ENCODE measurements around the gene DPM3.

The DPM3 gene

DNA sequence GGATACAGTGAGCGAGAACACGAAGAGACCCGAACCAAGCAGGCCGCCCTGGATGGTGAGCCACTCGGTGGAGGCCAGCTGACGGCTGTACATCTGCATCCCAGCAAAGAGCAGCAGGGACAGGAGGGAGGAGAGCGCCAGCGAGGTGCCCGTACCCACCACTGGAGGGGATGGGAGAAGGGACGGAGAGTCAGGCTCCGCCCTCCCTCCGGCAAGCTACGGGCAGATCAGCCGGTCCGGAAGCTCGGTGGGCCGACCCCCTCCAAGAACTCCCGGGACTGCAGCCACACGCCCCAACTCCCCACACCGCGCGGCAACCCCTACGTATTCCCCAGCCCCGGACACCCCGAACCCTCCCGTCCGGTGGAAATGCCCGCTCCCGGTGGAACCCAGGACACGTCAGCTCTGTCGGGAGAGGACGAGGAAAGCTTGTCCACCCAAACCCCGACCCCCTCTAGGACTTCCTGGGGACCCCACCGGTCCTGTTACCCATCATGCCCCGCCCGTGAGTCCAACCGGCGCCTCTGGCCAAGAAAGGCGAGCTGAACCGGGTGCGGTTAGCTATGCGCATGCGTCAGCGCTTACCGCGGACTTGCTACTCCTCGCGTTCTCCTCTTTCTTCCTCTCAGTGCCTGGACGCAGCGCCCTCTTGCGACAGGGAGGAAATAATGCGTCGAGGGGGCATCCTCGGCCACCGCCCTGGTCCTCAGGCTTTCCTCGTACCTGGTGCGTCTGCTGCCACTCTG is 32.6 kb upstream of the DPM3 start, which contains the start of gene KRTCAP2 (continued):
- TF ChIP-seq, protein P1, sequence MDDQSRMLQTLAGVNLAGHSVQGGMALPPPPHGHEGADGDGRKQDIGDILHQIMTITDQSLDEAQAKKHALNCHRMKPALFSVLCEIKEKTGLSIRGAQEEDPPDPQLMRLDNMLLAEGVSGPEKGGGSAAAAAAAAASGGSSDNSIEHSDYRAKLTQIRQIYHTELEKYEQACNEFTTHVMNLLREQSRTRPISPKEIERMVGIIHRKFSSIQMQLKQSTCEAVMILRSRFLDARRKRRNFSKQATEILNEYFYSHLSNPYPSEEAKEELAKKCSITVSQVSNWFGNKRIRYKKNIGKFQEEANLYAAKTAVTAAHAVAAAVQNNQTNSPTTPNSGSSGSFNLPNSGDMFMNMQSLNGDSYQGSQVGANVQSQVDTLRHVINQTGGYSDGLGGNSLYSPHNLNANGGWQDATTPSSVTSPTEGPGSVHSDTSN (CRISPR knock-in tag; IDR thresholded peaks at IDR 0.05) = no peak
- TF ChIP-seq IKZF3 (tag by site-specific recombination; IDR thresholded peaks at IDR 0.05) (no peak), ZNF37A (tag by site-specific recombination; IDR thresholded peaks at IDR 0.05) (no peak), GLIS1 (tag by site-specific recombination; IDR thresholded peaks at IDR 0.05) (peak; percentile 92), ZNF184 (tag by site-specific recombination; IDR thresholded peaks at IDR 0.05) (no peak), EGR2 (tag by site-specific recombination; IDR thresholded peaks at IDR 0.05; ENCODE audit: low read depth) (no peak), PRDM1 (tag by site-specific recombination; IDR thresholded peaks at IDR 0.05) (no peak), ZNF629 (tag by site-specific recombination; IDR thresholded peaks at IDR 0.05) (peak; percentile 63), ZNF146 (tag by site-specific recombination; IDR thresholded peaks at IDR 0.05) (no peak), KLF7 (tag by site-specific recombination; IDR thresholded peaks at IDR 0.05; ENCODE audit: borderline replicate concordance) (no peak; the same call in 1 of the 2 replicates), ZNF664 (tag by site-specific recombination; IDR thresholded peaks at IDR 0.05) (no peak), ZBTB17 (tag by site-specific recombination; IDR thresholded peaks at IDR 0.05) (peak; percentile 71), ZNF555 (tag by site-specific recombination; conservative IDR thresholded peaks at IDR 0.05) (no peak), ZNF121 (tag by site-specific recombination; IDR thresholded peaks at IDR 0.05) (no peak), GLI4 (tag by site-specific recombination; IDR thresholded peaks at IDR 0.05) (no peak), ZNF266 (tag by site-specific recombination; IDR thresholded peaks at IDR 0.05; ENCODE audit: low read depth) (no peak), ZNF473 (tag by site-specific recombination; IDR thresholded peaks at IDR 0.05) (no peak), OSR2 (tag by site-specific recombination; IDR thresholded peaks at IDR 0.05) (0 out of 2 replicates have a peak, but pooled peaks have one; percentile 13), ZNF768 (tag by site-specific recombination; IDR thresholded peaks at IDR 0.05) (no peak), ZSCAN16 (tag by site-specific recombination; IDR thresholded peaks at IDR 0.05) (no peak), SCRT1 (tag by site-specific recombination; IDR thresholded peaks at IDR 0.05; ENCODE audit: borderline replicate concordance) (no peak), SALL2 (tag by site-specific recombination; IDR thresholded peaks at IDR 0.05; ENCODE audit: borderline replicate concordance) (no peak), TCF7L2 (IDR thresholded peaks at IDR 0.05; ENCODE audit: borderline replicate concordance, low read depth, low read length) (no peak), ZNF660 (tag by site-specific recombination; IDR thresholded peaks at IDR 0.05) (peak; percentile 86), ZNF677 (tag by site-specific recombination; IDR thresholded peaks at IDR 0.05) (no peak)
- TF ChIP-seq, protein P2, sequence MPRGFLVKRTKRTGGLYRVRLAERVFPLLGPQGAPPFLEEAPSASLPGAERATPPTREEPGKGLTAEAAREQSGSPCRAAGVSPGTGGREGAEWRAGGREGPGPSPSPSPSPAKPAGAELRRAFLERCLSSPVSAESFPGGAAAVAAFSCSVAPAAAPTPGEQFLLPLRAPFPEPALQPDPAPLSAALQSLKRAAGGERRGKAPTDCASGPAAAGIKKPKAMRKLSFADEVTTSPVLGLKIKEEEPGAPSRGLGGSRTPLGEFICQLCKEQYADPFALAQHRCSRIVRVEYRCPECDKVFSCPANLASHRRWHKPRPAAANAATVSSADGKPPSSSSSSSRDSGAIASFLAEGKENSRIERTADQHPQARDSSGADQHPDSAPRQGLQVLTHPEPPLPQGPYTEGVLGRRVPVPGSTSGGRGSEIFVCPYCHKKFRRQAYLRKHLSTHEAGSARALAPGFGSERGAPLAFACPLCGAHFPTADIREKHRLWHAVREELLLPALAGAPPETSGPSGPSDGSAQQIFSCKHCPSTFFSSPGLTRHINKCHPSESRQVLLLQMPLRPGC (tag by site-specific recombination; IDR thresholded peaks at IDR 0.05) = no peak
- TF ChIP-seq, protein P3, sequence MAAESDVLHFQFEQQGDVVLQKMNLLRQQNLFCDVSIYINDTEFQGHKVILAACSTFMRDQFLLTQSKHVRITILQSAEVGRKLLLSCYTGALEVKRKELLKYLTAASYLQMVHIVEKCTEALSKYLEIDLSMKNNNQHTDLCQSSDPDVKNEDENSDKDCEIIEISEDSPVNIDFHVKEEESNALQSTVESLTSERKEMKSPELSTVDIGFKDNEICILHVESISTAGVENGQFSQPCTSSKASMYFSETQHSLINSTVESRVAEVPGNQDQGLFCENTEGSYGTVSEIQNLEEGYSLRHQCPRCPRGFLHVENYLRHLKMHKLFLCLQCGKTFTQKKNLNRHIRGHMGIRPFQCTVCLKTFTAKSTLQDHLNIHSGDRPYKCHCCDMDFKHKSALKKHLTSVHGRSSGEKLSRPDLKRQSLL (tag by site-specific recombination; IDR thresholded peaks at IDR 0.05) = 0 out of 2 replicates have a peak, but pooled peaks have one; percentile 8
- TF ChIP-seq, protein P4, sequence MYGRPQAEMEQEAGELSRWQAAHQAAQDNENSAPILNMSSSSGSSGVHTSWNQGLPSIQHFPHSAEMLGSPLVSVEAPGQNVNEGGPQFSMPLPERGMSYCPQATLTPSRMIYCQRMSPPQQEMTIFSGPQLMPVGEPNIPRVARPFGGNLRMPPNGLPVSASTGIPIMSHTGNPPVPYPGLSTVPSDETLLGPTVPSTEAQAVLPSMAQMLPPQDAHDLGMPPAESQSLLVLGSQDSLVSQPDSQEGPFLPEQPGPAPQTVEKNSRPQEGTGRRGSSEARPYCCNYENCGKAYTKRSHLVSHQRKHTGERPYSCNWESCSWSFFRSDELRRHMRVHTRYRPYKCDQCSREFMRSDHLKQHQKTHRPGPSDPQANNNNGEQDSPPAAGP (tag by site-specific recombination; IDR thresholded peaks at IDR 0.05) = peak; percentile 59; the same call in 1 of the 2 replicates
- TF ChIP-seq, protein P5, sequence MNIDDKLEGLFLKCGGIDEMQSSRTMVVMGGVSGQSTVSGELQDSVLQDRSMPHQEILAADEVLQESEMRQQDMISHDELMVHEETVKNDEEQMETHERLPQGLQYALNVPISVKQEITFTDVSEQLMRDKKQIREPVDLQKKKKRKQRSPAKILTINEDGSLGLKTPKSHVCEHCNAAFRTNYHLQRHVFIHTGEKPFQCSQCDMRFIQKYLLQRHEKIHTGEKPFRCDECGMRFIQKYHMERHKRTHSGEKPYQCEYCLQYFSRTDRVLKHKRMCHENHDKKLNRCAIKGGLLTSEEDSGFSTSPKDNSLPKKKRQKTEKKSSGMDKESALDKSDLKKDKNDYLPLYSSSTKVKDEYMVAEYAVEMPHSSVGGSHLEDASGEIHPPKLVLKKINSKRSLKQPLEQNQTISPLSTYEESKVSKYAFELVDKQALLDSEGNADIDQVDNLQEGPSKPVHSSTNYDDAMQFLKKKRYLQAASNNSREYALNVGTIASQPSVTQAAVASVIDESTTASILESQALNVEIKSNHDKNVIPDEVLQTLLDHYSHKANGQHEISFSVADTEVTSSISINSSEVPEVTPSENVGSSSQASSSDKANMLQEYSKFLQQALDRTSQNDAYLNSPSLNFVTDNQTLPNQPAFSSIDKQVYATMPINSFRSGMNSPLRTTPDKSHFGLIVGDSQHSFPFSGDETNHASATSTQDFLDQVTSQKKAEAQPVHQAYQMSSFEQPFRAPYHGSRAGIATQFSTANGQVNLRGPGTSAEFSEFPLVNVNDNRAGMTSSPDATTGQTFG (tag by site-specific recombination; IDR thresholded peaks at IDR 0.05; ENCODE audit: borderline replicate concordance) = no peak
- TF ChIP-seq, protein P6, sequence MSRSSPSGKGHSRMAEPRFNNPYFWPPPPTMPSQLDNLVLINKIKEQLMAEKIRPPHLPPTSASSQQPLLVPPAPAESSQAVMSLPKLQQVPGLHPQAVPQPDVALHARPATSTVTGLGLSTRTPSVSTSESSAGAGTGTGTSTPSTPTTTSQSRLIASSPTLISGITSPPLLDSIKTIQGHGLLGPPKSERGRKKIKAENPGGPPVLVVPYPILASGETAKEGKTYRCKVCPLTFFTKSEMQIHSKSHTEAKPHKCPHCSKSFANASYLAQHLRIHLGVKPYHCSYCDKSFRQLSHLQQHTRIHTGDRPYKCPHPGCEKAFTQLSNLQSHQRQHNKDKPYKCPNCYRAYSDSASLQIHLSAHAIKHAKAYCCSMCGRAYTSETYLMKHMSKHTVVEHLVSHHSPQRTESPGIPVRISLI (tag by site-specific recombination; IDR thresholded peaks at IDR 0.05) = no peak
